ENCODE measurements around the gene KCNAB2. TPM values are rescaled to one million over a fixed set of nuclear protein-coding genes. Genes with fewer than 3 reads are reported as not detected.
"Not testable (repeated sequence)": the region's sequence is repeated elsewhere in the genome, so short reads cannot be mapped to it uniquely, and the experiment has no call there.

Gene KCNAB2
- total RNA-seq, 1 donor from 2014 or later, result 3.1 TPM

GRCh38 chr1:6057170-6057845 is 11.6 kb downstream of the KCNAB2 start:
- Histone ChIP-seq H3K9me3 (ENCODE audit: insufficient read depth, low read depth, low read length) (no peaks in the 10 kb centered on the region), H3K27me3 (ENCODE audit: insufficient read depth, low read length) (peaks cover 5% of the 10 kb centered on the region), H3K27ac (ENCODE audit: low read depth, low read length) (no peak overlapping the region), H3K36me3 (ENCODE audit: insufficient read depth, low read length) (no peaks in the 10 kb centered on the region), H3K4me1 (ENCODE audit: insufficient read depth, low read length) (peaks cover 7% of the 10 kb centered on the region), H3K9ac (ENCODE audit: low read length) (no peak overlapping the region), H3K4me2 (ENCODE audit: low read length) (no peak overlapping the region), H2AFZ (ENCODE audit: low read depth, low read length) (no peak overlapping the region), H3K4me3 (ENCODE audit: insufficient read depth, low read depth, low read length) (no peak overlapping the region), H3K79me2 (ENCODE audit: insufficient read depth, low read length) (no peaks in the 10 kb centered on the region), H4K20me1 (ENCODE audit: insufficient read depth, low read length) (peaks cover 4% of the 10 kb centered on the region)
- Mint-ChIP-seq H3K36me3 (ENCODE audit: low read depth, unreplicated experiment) (no peaks in the 10 kb centered on the region), H3K4me3 (ENCODE audit: unreplicated experiment) (no peak overlapping the region), H3K27me3 (ENCODE audit: low read depth, unreplicated experiment) (peaks cover 54% of the 10 kb centered on the region), H3K9me3 (ENCODE audit: unreplicated experiment) (no peaks in the 10 kb centered on the region), H3K4me1 (ENCODE audit: low read depth, unreplicated experiment) (peaks cover 1% of the 10 kb centered on the region), H3K27ac (ENCODE audit: unreplicated experiment) (no peak overlapping the region)
- TF ChIP-seq CTCF (IDR thresholded peaks at IDR 0.05; ENCODE audit: insufficient read depth, low read depth, low read length) (no peak), EZH2 (IDR thresholded peaks at IDR 0.05; ENCODE audit: insufficient read depth, low read length) (no peak)
- FAIRE-seq (no peak), DNase-seq (ENCODE audit: low read depth) (no peak)

GRCh38 chr1:6059866-6060265 is 14.2 kb downstream of the KCNAB2 start:
- H3K4me1 ChIP-seq (ENCODE audit: insufficient read depth, low read length), result peaks cover 7% of the 10 kb centered on the region
- TF ChIP-seq EZH2 (IDR thresholded peaks at IDR 0.05; ENCODE audit: insufficient read depth, low read length), result no peak
- H3K79me2 ChIP-seq (ENCODE audit: insufficient read depth, low read length), result no peaks in the 10 kb centered on the region
- no peaks in the 10 kb centered on the region for H3K9me3 ChIP-seq (ENCODE audit: insufficient read depth, low read depth, low read length)
- H3K9ac ChIP-seq (ENCODE audit: low read length), result no peak overlapping the region
- H3K4me2 ChIP-seq (ENCODE audit: low read length), result no peak overlapping the region
- H3K36me3 Mint-ChIP-seq (ENCODE audit: low read depth, unreplicated experiment), result no peaks in the 10 kb centered on the region
- peaks cover 47% of the 10 kb centered on the region for H3K27me3 Mint-ChIP-seq (ENCODE audit: low read depth, unreplicated experiment)
- H2AFZ ChIP-seq (ENCODE audit: low read depth, low read length), result no peak overlapping the region
- no peak overlapping the region for H3K4me3 ChIP-seq (ENCODE audit: insufficient read depth, low read depth, low read length)
- H3K4me3 Mint-ChIP-seq (ENCODE audit: unreplicated experiment), result no peak overlapping the region
- H3K9me3 Mint-ChIP-seq (ENCODE audit: unreplicated experiment), result no peaks in the 10 kb centered on the region
- H3K27me3 ChIP-seq (ENCODE audit: insufficient read depth, low read length), result peaks cover 1% of the 10 kb centered on the region
- FAIRE-seq (no peak), DNase-seq (ENCODE audit: low read depth) (no peak)
- no peaks in the 10 kb centered on the region for H3K4me1 Mint-ChIP-seq (ENCODE audit: low read depth, unreplicated experiment)
- no peaks in the 10 kb centered on the region for H3K36me3 ChIP-seq (ENCODE audit: insufficient read depth, low read length)
- no peaks in the 10 kb centered on the region for H4K20me1 ChIP-seq (ENCODE audit: insufficient read depth, low read length)
- no peak overlapping the region for H3K27ac Mint-ChIP-seq (ENCODE audit: unreplicated experiment)
- H3K27ac ChIP-seq (ENCODE audit: low read depth, low read length), result no peak overlapping the region

- no peaks in the 10 kb centered on the region for H3K27me3 ChIP-seq (ENCODE audit: insufficient read depth, low read length)
- H2AFZ ChIP-seq (ENCODE audit: low read depth, low read length), result no peak overlapping the region
- no peak overlapping the region for H3K4me3 ChIP-seq (ENCODE audit: insufficient read depth, low read depth, low read length)
- peaks cover 44% of the 10 kb centered on the region for H3K27me3 Mint-ChIP-seq (ENCODE audit: low read depth, unreplicated experiment)
- no peak for FAIRE-seq
- no peak overlapping the region for H3K4me2 ChIP-seq (ENCODE audit: low read length)
- H3K9me3 Mint-ChIP-seq (ENCODE audit: unreplicated experiment), result no peaks in the 10 kb centered on the region
- no peaks in the 10 kb centered on the region for H3K36me3 Mint-ChIP-seq (ENCODE audit: low read depth, unreplicated experiment)
- no peaks in the 10 kb centered on the region for H3K9me3 ChIP-seq (ENCODE audit: insufficient read depth, low read depth, low read length)
- no peaks in the 10 kb centered on the region for H3K4me1 Mint-ChIP-seq (ENCODE audit: low read depth, unreplicated experiment)
- H3K79me2 ChIP-seq (ENCODE audit: insufficient read depth, low read length), result no peaks in the 10 kb centered on the region
- H3K36me3 ChIP-seq (ENCODE audit: insufficient read depth, low read length), result no peaks in the 10 kb centered on the region
- no peak overlapping the region for H3K4me3 Mint-ChIP-seq (ENCODE audit: unreplicated experiment)
- no peak overlapping the region for H3K27ac ChIP-seq (ENCODE audit: low read depth, low read length)
- no peak overlapping the region for H3K27ac Mint-ChIP-seq (ENCODE audit: unreplicated experiment)
- H3K9ac ChIP-seq (ENCODE audit: low read length), result no peak overlapping the region
- TF ChIP-seq CTCF (IDR thresholded peaks at IDR 0.05; ENCODE audit: insufficient read depth, low read depth, low read length) (no peak), EZH2 (IDR thresholded peaks at IDR 0.05; ENCODE audit: insufficient read depth, low read length) (no peak)
- peaks cover 7% of the 10 kb centered on the region for H3K4me1 ChIP-seq (ENCODE audit: insufficient read depth, low read length)
- H4K20me1 ChIP-seq (ENCODE audit: insufficient read depth, low read length), result no peaks in the 10 kb centered on the region
- DNase-seq (ENCODE audit: low read depth), result no peak
Measured at GRCh38 chr1:6062670-6063069, 17.0 kb downstream of the KCNAB2 start.

GRCh38 chr1:6063532-6064053 is 17.9 kb downstream of the KCNAB2 start:
- not testable (repeated sequence) for H3K4me3 ChIP-seq (ENCODE audit: insufficient read depth, low read depth, low read length); H3K36me3 ChIP-seq (ENCODE audit: insufficient read depth, low read length); H3K79me2 ChIP-seq (ENCODE audit: insufficient read depth, low read length); H2AFZ ChIP-seq (ENCODE audit: low read depth, low read length); H3K4me3 Mint-ChIP-seq (ENCODE audit: unreplicated experiment); H4K20me1 ChIP-seq (ENCODE audit: insufficient read depth, low read length); H3K9me3 Mint-ChIP-seq (ENCODE audit: unreplicated experiment); H3K36me3 Mint-ChIP-seq (ENCODE audit: low read depth, unreplicated experiment); H3K4me1 ChIP-seq (ENCODE audit: insufficient read depth, low read length); H3K4me1 Mint-ChIP-seq (ENCODE audit: low read depth, unreplicated experiment); DNase-seq (ENCODE audit: low read depth); H3K9ac ChIP-seq (ENCODE audit: low read length); H3K4me2 ChIP-seq (ENCODE audit: low read length); H3K27ac ChIP-seq (ENCODE audit: low read depth, low read length); H3K27me3 ChIP-seq (ENCODE audit: insufficient read depth, low read length); H3K27ac Mint-ChIP-seq (ENCODE audit: unreplicated experiment); FAIRE-seq; H3K9me3 ChIP-seq (ENCODE audit: insufficient read depth, low read depth, low read length)
- H3K27me3 Mint-ChIP-seq (ENCODE audit: low read depth, unreplicated experiment), result peaks cover 40% of the 10 kb centered on the region

All from astrocyte (in vitro differentiated cells and primary cell).